ENCODE data around the gene CCDC137.

The CCDC137 gene

GRCh38 chr17:81696218-81696941 lies 29.8 kb downstream of the CCDC137 start:
- Histone ChIP-seq H3K9ac (ENCODE audit: low read depth, low read length) (no peak overlapping the region), H3K9me3 (ENCODE audit: control insufficient read depth, insufficient read depth, low read length) (no peaks in the 10 kb centered on the region), H3K36me3 (ENCODE audit: control insufficient read depth, insufficient read depth, low read length) (peaks cover 61% of the 10 kb centered on the region), H3K4me3 (ENCODE audit: low read depth, low read length) (no peak overlapping the region), H3K27me3 (ENCODE audit: control insufficient read depth, insufficient read depth, low read length) (no peaks in the 10 kb centered on the region), H3K4me1 (ENCODE audit: control insufficient read depth, insufficient read depth, low read length) (no peaks in the 10 kb centered on the region)

- no peaks in the 10 kb centered on the region for H3K27me3 ChIP-seq (ENCODE audit: control insufficient read depth, insufficient read depth, low read length)
- H3K9me3 ChIP-seq (ENCODE audit: control insufficient read depth, insufficient read depth, low read length): no peaks in the 10 kb centered on the region
- peaks cover 56% of the 10 kb centered on the region for H3K36me3 ChIP-seq (ENCODE audit: control insufficient read depth, insufficient read depth, low read length)
- H3K9ac ChIP-seq (ENCODE audit: low read depth, low read length): no peak overlapping the region
- no peaks in the 10 kb centered on the region for H3K4me1 ChIP-seq (ENCODE audit: control insufficient read depth, insufficient read depth, low read length)
- no peak overlapping the region for H3K4me3 ChIP-seq (ENCODE audit: low read depth, low read length)
Observed at GRCh38 chr17:81697261-81698044, 30.9 kb downstream of the CCDC137 start.

- no peak overlapping the region for H3K9ac ChIP-seq (ENCODE audit: low read depth, low read length)
- no peak overlapping the region for H3K4me3 ChIP-seq (ENCODE audit: low read depth, low read length)
- peaks cover 47% of the 10 kb centered on the region for H3K36me3 ChIP-seq (ENCODE audit: control insufficient read depth, insufficient read depth, low read length)
- H3K4me1 ChIP-seq (ENCODE audit: control insufficient read depth, insufficient read depth, low read length): no peaks in the 10 kb centered on the region
- no peaks in the 10 kb centered on the region for H3K27me3 ChIP-seq (ENCODE audit: control insufficient read depth, insufficient read depth, low read length)
- no peaks in the 10 kb centered on the region for H3K9me3 ChIP-seq (ENCODE audit: control insufficient read depth, insufficient read depth, low read length)
Observed at GRCh38 chr17:81700353-81701287, 34.1 kb downstream of the CCDC137 start.

DNA sequence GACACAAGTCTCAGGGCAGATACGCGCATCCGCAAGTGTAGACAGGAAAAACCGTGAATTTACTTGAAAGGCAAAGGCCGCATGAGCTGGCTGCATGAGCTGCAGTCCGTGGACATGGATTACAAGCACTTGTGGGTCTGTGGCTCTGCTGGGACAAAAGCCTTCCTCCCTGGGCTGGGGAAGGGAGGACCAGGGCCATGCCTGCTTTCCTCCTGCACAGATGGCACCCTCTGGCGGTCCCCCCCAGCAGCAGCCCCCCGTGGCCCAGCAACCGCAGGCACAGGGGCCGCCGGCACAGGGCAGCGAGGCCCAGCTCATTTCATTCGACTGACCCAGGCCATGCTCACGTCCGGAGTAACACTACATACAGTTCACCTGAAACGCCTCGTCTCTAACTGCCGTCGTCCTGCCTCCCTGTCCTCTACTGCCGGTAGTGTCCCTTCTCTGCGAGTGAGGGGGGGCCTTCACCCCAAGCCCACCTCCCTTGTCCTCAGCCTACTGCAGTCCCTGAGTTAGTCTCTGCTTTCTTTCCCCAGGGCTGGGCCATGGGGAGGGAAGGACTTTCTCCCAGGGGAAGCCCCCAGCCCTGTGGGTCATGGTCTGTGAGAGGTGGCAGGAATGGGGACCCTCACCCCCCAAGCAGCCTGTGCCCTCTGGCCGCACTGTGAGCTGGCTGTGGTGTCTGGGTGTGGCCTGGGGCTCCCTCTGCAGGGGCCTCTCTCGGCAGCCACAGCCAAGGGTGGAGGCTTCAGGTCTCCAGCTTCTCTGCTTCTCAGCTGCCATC lies 34.9 kb downstream of the CCDC137 start:
- Histone ChIP-seq H3K4me3 (ENCODE audit: low read depth, low read length) (no peak overlapping the region), H3K9ac (ENCODE audit: low read depth, low read length) (no peak overlapping the region), H3K9me3 (ENCODE audit: control insufficient read depth, insufficient read depth, low read length) (no peaks in the 10 kb centered on the region), H3K27me3 (ENCODE audit: control insufficient read depth, insufficient read depth, low read length) (no peaks in the 10 kb centered on the region), H3K36me3 (ENCODE audit: control insufficient read depth, insufficient read depth, low read length) (peaks cover 41% of the 10 kb centered on the region), H3K4me1 (ENCODE audit: control insufficient read depth, insufficient read depth, low read length) (no peaks in the 10 kb centered on the region)

DNA sequence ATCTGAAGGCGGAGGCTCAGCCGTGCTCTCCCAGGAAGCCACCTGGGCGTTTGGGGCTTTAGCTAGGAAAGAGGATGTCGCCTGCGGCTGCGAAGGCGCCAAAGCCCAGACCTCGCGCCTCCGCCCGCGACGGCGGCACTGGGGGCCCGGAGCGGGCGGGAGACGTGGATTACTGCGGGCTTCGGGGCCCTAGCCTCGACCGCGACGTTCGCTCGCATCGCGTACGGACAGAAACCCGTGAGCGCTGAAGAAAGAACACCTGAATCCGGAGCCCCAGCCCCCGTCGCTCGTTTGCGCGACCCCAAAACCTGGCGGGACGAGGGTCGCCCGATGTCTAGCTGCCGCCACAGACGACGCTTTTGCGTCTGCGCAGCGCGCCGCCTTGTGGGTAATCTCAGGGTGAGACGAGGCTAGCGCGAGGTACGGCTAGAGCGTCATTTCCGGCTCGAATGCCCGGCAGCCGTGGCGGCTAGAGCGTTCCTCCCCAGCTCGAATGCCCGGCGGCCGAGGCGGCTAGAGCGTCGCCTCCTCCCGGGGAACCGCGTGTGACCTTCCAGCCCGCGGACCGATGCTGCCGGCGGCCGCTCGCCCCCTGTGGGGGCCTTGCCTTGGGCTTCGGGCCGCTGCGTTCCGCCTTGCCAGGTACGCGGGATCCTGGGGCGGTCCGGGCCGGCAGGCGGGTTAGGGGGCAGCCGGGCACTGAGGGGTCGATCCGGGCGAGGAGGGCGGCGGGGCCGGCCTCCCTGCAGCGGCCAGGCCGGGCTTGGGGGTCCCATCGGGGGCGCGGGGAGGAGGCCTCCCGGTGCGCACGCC lies 36.6 kb downstream of the CCDC137 start, which contains the start of gene MRPL12:
MRPL12 (plus strand) TSS at position 434 of the 813 bp plus-strand sequence; CDS start at position 569, 135 bp downstream.
- H3K4me1 ChIP-seq (ENCODE audit: control insufficient read depth, insufficient read depth, low read length): no peaks in the 10 kb centered on the region
- H3K36me3 ChIP-seq (ENCODE audit: control insufficient read depth, insufficient read depth, low read length): peaks cover 52% of the 10 kb centered on the region
- H3K27me3 ChIP-seq (ENCODE audit: control insufficient read depth, insufficient read depth, low read length): no peaks in the 10 kb centered on the region
- no peaks in the 10 kb centered on the region for H3K9me3 ChIP-seq (ENCODE audit: control insufficient read depth, insufficient read depth, low read length)
- peak within 1 kb of the TSS; percentile 98 for H3K9ac ChIP-seq (ENCODE audit: low read depth, low read length)
- peak within 1 kb of the TSS; percentile 95 for H3K4me3 ChIP-seq (ENCODE audit: low read depth, low read length)

DNA sequence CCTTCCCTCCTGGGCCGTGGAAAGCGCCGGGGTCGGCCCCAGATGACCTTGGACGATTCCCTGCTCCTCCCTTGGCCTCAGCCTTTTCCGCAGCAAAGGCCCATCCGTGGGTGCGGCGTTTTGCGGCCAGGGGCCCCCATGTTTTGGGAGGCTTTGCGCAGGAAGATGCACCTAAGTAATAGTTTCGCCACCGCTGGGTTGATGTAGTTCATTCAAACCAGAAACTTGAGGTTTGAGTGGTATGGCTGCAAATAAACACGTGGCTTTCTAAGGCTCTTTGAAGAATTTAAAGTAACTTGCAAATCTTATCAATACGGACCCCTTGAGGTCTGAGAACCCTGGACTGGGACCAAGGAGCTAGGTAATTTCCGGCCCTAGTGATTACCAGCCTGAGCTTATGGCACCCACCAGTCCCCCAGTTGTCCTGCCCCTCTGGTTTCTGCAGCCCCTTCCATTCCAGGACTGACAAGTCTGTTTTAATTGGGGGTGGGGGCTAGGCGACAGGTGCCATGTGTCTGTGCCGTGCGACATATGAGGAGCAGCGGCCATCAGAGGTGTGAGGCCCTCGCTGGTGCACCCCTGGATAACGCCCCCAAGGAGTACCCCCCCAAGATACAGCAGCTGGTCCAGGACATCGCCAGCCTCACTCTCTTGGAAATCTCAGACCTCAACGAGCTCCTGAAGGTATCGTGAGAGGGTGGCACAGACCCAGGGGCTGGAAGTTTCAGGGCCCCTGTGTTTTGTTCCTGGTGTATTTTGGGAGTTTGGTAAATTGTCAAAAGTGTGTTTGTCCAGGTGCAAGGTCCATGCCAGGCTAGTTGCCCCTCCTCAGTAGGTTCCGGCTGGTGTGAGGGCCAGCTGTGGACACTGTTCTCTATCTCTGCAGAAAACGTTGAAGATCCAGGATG lies 37.5 kb downstream of the CCDC137 start:
- no peaks in the 10 kb centered on the region for H3K27me3 ChIP-seq (ENCODE audit: control insufficient read depth, insufficient read depth, low read length)
- H3K36me3 ChIP-seq (ENCODE audit: control insufficient read depth, insufficient read depth, low read length): peaks cover 50% of the 10 kb centered on the region
- H3K4me1 ChIP-seq (ENCODE audit: control insufficient read depth, insufficient read depth, low read length): no peaks in the 10 kb centered on the region
- H3K9me3 ChIP-seq (ENCODE audit: control insufficient read depth, insufficient read depth, low read length): no peaks in the 10 kb centered on the region
- peak overlapping the region; percentile 98 for H3K9ac ChIP-seq (ENCODE audit: low read depth, low read length)
- H3K4me3 ChIP-seq (ENCODE audit: low read depth, low read length): peak overlapping the region; percentile 95

GRCh38 chr17:81705518-81706231 lies 39.1 kb downstream of the CCDC137 start:
- Histone ChIP-seq H3K9me3 (ENCODE audit: control insufficient read depth, insufficient read depth, low read length) (no peaks in the 10 kb centered on the region), H3K4me3 (ENCODE audit: low read depth, low read length) (no peak overlapping the region), H3K36me3 (ENCODE audit: control insufficient read depth, insufficient read depth, low read length) (peaks cover 44% of the 10 kb centered on the region), H3K27me3 (ENCODE audit: control insufficient read depth, insufficient read depth, low read length) (no peaks in the 10 kb centered on the region), H3K9ac (ENCODE audit: low read depth, low read length) (no peak overlapping the region), H3K4me1 (ENCODE audit: control insufficient read depth, insufficient read depth, low read length) (no peaks in the 10 kb centered on the region)

GRCh38 chr17:81706232-81706611 lies 39.7 kb downstream of the CCDC137 start:
- no peak overlapping the region for H3K9ac ChIP-seq (ENCODE audit: low read depth, low read length)
- H3K4me1 ChIP-seq (ENCODE audit: control insufficient read depth, insufficient read depth, low read length): no peaks in the 10 kb centered on the region
- H3K27me3 ChIP-seq (ENCODE audit: control insufficient read depth, insufficient read depth, low read length): no peaks in the 10 kb centered on the region
- peaks cover 38% of the 10 kb centered on the region for H3K36me3 ChIP-seq (ENCODE audit: control insufficient read depth, insufficient read depth, low read length)
- H3K9me3 ChIP-seq (ENCODE audit: control insufficient read depth, insufficient read depth, low read length): no peaks in the 10 kb centered on the region
- H3K4me3 ChIP-seq (ENCODE audit: low read depth, low read length): no peak overlapping the region

DNA sequence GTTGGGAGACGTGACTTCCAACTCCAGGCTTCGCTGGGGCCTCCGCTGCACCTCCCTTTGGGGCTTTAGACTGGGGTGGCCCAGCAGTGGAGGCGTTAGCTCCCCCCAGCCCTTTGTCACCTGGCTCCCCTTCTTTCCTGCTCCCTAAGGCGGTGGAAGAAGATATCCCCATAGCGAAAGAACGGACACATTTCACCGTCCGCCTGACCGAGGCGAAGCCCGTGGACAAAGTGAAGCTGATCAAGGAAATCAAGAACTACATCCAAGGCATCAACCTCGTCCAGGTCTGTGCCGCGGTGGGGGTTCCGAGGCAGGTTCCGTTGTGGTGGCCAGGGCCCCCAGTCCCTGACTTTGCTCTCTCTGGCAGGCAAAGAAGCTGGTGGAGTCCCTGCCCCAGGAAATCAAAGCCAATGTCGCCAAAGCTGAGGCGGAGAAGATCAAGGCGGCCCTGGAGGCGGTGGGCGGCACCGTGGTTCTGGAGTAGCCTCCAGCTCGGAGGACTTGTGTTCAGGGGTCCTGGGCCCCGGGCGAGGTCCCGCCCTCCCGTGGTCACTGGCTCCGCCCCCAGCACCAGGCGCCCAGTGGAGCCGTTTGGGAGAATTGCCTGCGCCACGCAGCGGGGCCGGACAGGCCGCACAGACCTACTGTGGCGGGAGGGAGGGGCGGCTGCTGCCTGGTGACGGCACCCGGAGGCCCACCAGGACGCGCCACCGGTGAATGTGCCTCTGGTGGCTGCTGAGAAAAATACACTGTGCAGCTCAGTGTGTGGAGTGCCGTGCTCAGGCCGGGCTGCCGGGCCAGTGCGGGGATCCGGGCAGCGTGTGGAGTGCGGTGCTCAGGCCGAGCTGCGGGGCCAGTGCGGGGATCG lies 40.5 kb downstream of the CCDC137 start:
- Histone ChIP-seq H3K9me3 (ENCODE audit: control insufficient read depth, insufficient read depth, low read length) (no peaks in the 10 kb centered on the region), H3K36me3 (ENCODE audit: control insufficient read depth, insufficient read depth, low read length) (peaks cover 31% of the 10 kb centered on the region), H3K4me1 (ENCODE audit: control insufficient read depth, insufficient read depth, low read length) (no peaks in the 10 kb centered on the region)

More for the DNA sequence above, 40.5 kb downstream of the CCDC137 start:
- H3K4me3 ChIP-seq (ENCODE audit: low read depth, low read length): no peak overlapping the region
- H3K27me3 ChIP-seq (ENCODE audit: control insufficient read depth, insufficient read depth, low read length): no peaks in the 10 kb centered on the region
- H3K9ac ChIP-seq (ENCODE audit: low read depth, low read length): no peak overlapping the region
